ENCODE measurements around the gene RSPH6A.

The RSPH6A gene

DNA sequence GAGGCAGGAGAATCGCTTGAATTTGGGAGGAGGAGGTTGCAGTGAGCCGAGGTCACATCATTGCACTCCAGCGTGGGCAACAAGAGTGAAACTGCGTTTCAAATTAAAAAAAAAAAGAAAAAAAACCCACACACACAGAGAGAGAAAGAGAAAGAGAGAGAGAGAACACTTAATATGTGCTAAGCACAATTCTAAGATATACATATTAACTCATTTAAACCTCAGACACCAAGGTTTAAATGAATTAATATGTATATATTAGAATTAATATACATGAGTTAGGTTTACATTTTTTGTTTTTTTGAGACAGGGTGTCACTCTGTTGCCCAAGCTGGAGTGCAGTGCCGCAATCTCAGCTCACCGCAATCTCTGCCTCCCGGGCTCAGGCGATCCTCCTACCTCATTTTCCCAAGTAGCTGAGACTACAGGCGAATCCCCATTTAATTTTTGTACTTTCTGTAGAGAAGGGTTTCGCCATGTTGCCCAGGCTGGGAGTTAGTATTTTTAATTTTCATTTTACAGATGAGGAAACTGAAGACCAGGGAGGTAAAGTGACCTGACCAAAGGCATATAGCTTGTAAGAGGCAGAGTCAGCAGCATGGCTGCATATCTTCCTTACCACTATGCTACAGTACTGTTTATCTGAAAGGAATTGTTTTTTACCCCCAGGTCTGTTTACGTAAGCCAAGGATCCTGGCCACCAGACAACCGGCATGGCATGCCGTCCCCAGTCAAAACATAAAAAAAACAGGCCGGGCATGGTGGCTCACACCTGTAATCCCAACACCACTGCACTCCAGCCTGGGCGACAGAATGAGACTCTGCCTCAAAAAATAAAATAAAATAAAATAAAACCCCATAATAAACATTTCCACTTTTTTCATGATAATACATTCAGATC, 45.5 kb upstream of the RSPH6A start:
- TF ChIP-seq, protein P1, sequence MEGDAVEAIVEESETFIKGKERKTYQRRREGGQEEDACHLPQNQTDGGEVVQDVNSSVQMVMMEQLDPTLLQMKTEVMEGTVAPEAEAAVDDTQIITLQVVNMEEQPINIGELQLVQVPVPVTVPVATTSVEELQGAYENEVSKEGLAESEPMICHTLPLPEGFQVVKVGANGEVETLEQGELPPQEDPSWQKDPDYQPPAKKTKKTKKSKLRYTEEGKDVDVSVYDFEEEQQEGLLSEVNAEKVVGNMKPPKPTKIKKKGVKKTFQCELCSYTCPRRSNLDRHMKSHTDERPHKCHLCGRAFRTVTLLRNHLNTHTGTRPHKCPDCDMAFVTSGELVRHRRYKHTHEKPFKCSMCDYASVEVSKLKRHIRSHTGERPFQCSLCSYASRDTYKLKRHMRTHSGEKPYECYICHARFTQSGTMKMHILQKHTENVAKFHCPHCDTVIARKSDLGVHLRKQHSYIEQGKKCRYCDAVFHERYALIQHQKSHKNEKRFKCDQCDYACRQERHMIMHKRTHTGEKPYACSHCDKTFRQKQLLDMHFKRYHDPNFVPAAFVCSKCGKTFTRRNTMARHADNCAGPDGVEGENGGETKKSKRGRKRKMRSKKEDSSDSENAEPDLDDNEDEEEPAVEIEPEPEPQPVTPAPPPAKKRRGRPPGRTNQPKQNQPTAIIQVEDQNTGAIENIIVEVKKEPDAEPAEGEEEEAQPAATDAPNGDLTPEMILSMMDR (IDR thresholded peaks at IDR 0.05): no peak

DNA sequence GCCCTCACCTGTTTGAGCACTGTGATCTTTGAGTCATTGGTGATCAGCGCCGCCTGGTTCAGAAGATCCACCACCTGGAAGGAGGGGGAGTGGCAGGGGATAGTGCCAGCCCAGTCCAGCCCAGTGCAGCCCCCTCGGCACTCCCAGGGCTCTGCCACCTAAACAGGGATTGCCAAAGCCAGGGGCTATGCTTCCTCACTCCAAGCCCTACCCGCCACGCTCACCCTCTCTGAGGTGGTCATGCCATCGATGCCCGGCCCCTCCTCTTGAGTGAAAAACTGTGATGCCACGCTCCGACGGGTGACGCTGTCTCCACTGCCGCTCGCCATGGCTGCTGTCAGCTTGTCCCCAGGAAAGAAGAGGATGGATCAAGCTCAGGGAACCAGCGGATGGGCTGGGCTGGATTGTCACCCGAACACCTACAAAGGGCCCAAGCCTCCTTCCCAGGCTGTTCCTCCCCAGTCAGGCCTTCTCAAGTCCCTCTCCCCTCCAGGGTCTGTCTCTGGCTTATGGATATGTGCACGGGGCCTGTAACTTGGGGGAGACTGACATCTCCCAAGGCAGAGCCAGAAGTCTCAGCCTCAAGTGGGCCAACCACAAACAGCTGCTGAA, 39.2 kb upstream of the RSPH6A start:
- TF ChIP-seq, protein P1 (IDR thresholded peaks at IDR 0.05): no peak

DNA sequence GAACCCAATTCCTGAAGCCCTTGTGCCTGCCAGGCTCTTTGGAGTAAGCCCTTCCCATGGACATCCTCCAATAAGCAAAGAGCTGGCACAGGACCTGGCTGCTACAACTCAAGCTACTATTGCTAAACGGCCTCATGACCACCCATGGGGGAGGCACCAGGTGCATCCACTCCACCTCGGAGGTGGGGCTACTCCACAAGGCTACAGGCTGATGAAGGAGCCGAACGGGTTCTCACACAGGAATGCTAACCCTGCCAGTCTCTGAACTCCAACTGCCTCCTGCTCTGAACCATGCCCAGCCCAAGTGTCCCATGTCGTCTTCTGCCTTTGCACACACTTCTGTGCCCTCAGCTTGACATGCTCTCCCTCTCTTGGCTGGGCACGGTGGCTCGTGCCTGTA, 37.9 kb upstream of the RSPH6A start:
- TF ChIP-seq, protein P1 (IDR thresholded peaks at IDR 0.05): no peak

DNA sequence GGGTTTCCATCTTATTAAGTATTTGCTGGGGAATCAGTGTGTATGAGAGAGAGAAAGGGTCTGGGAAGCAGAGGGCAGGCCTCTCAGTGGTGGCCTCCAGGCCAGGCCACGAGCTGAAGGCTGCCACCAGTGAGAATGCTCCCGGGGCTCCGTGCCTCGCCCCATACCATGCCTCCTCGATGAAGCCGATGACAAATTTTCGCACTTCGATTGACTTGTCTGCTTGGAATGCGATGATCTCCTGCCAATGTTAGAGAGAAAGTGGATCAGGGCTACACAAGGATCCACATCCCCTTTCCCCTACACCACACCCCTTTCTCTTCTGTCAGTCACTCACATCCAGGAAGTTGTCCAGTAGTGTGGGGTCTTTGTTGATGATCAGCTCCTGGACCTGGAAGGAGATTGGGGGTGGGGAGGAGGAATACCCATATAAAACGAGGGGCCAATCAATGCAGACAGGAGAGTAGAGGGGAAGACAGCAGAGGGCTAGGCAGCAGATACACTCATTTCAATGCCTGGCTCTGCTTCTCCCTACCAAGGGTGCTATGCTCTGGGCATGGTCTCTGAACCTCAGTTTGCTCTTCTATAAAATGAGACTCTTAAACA, 37.1 kb upstream of the RSPH6A start:
- TF ChIP-seq, protein P1 (IDR thresholded peaks at IDR 0.05): no peak

DNA sequence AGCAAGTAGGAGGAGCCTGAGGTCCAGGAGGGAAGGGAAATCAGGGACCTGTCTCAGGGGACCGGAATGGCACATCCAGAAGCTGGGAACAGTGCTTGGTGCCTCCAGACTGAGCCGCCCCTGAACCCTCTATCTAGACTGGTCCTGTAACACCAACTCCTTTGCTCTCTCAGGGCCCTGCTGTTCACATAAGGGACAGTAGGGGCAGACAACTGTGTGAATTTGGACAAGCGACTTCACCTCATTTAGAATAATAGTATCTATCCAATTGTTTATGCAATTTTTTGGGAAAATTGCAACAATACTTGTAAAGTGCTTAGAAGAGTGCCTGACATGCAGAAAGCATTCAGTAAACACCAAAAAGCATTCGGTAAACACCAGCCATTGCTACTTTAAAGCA, 33.8 kb upstream of the RSPH6A start:
- TF ChIP-seq, protein P1 (IDR thresholded peaks at IDR 0.05): no peak

DNA sequence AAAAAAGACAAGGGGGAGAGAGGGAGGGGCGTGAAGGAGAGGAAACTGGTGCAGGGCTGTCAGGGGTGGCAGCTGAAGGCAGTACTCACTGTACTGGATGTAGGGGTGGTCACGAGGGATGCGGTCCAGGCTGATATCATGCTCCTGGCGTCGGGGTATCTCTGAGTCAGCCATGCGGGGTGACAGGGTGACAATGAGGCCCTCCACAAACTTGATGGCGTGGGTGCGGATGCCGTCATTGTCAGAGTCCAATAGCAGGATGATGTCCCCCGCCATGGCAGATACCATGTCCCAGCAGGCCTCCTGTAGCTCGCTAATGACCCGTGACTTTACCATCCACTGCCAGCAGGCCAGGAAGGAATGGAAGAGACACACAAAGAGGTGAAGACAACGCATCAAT, 32.6 kb upstream of the RSPH6A start:
- TF ChIP-seq, protein P1 (IDR thresholded peaks at IDR 0.05): no peak

DNA sequence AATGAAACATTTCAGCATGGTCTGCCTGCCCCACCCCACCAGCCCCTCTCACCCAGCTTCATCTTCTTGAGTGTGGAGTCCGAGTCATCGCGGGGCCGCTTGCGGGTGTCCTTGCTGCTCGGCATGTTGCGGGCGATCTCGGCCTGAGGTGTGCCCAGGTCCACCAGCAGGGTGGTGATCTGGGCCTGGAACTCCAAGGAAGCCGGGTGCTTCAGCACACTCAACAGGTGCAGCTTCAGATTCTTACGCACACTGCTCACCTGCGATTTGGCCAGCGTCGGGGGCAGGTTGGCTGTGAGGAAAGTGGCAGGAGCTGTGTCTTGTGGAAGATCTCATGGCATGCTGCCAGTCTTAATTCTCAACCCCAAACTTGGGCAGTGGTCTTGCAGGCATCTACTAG, 27.1 kb upstream of the RSPH6A start:
- TF ChIP-seq, protein P1 (IDR thresholded peaks at IDR 0.05): no peak
